Omental fat pad (tissue), 4 donors: Measurements from ENCODE around the gene DCK. TPM values are rescaled to one million over a fixed set of nuclear protein-coding genes. Genes with fewer than 3 reads are reported as not detected.
A peak's percentile ranks its signal among the peaks of the same experiment; 100 is the strongest.

Experiments used
- ATAC-seq: fragments of 150-250 bp; one replicate; pipeline ENCODE4 v1.9.1; 2016; ENCODE audit warnings: mild to moderate bottlenecking, moderate library complexity; ENCODE audit not compliant: low FRiP score
- DNase-seq: peaks from one replicate; pipeline ENCODE4 v3.0.0-alpha.2; 2019; ENCODE audit warnings: low spot score
- CTCF ChIP-seq, 3 donors: fragments of 450-650 bp; IDR thresholded peaks; one replicate each; pipeline ENCODE4 v1.5.1; 2016 to 2017; ENCODE audit warnings: antibody characterized with exemption in 3 of 3, mild to moderate bottlenecking in 3 of 3, moderate library complexity in 2 of 3
- total RNA-seq, 4 donors: library from RNA; depleted of rRNA; stranded (reverse); fragments of >200 nt; gene quantifications; one replicate each; pipeline ENCODE4 v1.1.0, GENCODE V29; 2016

Gene DCK
- total RNA-seq = 10 to 100 TPM in 3 of 4 donors, 1 to 10 TPM in 1; 9.8 to 21.9 (median 14.2) TPM

GRCh38 chr4:70993181-70994068, at the start of gene DCK:
TSS of gene DCK (plus strand) at chr4:70993649. CDS start at chr4:70993836, 187 bp downstream.
- TF ChIP-seq CTCF (IDR thresholded peaks at IDR 0.05) = no peak
- peak; percentile 97 for ATAC-seq
- peak; percentile 50 for DNase-seq

GRCh38 chr4:70945046-70945445, 48.4 kb upstream of the DCK start:
- ATAC-seq = peak; percentile 28
- no peak for DNase-seq
- TF ChIP-seq CTCF (IDR thresholded peaks at IDR 0.05) = no peak

GRCh38 chr4:70945452-70946055, 47.9 kb upstream of the DCK start:
- no peak for DNase-seq
- no peak for ATAC-seq
- no peak for TF ChIP-seq CTCF (IDR thresholded peaks at IDR 0.05)

DNA sequence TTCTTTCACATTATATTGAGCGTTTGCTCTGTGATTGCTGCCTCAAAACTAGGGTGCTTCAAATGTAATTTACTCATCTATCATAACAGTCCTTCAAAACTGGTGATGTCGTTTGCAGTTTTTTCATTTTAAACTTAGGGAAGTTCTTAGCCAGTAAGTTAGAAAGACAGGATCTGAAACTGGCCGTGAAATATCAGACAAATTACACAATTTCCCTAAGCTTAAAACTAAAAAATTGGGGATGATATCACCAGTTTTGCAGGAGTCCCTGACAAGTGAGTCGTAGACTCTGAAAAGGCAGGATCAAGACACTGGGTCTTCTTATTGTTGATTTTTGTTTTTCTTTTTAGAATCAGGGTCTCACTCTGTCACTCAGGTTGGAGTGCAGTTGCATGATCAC, 46.5 kb upstream of the DCK start:
- TF ChIP-seq CTCF (IDR thresholded peaks at IDR 0.05) = no peak
- DNase-seq = no peak
- no peak for ATAC-seq

GRCh38 chr4:70948665-70949260, 44.7 kb upstream of the DCK start:
- no peak for TF ChIP-seq CTCF (IDR thresholded peaks at IDR 0.05)
- ATAC-seq (no peak), DNase-seq (no peak)

DNA sequence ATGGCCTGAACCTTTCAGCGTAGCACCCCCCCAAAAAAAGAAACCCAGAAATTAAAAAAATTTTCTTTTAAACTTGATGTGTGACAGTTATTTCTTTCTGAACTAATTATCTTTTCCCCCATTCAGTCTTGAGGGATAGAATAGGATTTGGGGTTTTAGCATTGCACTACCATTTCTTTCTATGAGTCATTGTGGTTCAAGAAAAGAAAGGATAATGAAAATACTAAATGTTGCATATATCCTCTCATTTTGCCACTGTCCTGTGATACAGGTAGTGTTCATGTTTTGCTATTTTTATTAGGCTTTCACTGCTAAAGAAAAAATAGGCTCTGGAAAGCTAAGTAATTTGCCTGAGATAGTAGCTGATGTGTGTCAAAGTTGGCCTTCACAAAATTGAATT, 39.4 kb upstream of the DCK start:
- ATAC-seq (no peak), DNase-seq (no peak)

More for the DNA sequence above, 39.4 kb upstream of the DCK start:
- no peak for TF ChIP-seq CTCF (IDR thresholded peaks at IDR 0.05)
